Lower lobe of right lung (tissue), 2 donors: Measurements from ENCODE around the gene GDAP1L1. TPM values are rescaled to one million over a fixed set of nuclear protein-coding genes. Genes with fewer than 3 reads are reported as not detected.

ENCODE experiments used
- ATAC-seq, 2 donors: fragments of 200-7000 bp; cut with Tn5 transposase; one replicate each; pipeline ENCODE4 v1.9.1; 2020 to 2022; ENCODE audit warnings: mild to moderate bottlenecking in 2 of 2, moderate library complexity in 2 of 2
- DNase-seq: peaks from one replicate; pipeline ENCODE4 v3.0.0-alpha.2; 2020
- H3K27ac ChIP-seq: fragments of 200-600 bp; one replicate; pipeline ENCODE4 v1.8.0; 2022
- H3K27me3 ChIP-seq: fragments of 200-600 bp; one replicate; pipeline ENCODE4 v1.8.0; 2022; ENCODE audit warnings: low read depth
- H3K36me3 ChIP-seq: fragments of 200-600 bp; one replicate; pipeline ENCODE4 v1.8.0; 2022; ENCODE audit warnings: mild to moderate bottlenecking
- H3K4me1 ChIP-seq: fragments of 200-600 bp; one replicate; pipeline ENCODE4 v1.8.0; 2022
- H3K4me3 ChIP-seq: fragments of 200-600 bp; one replicate; pipeline ENCODE4 v1.8.0; 2022; ENCODE audit warnings: mild to moderate bottlenecking
- H3K9me3 ChIP-seq: fragments of 200-600 bp; one replicate; pipeline ENCODE4 v1.8.0; 2022
- CTCF ChIP-seq: fragments of 200-600 bp; IDR thresholded peaks from one replicate; pipeline ENCODE4 v1.8.0; 2022; ENCODE audit warnings: antibody characterized with exemption, mild to moderate bottlenecking
- intact Hi-C: fragments of 100-400 bp; cut with DNase I; formaldehyde crosslinking; loops from one replicate; pipeline ENCODE4 v1.11.0; 2022
- total RNA-seq: library from RNA; stranded (reverse); fragmentation: NEBNext Ultra II Directional; extraction: Animal tissue kit (Norgen Biotek cat#: 25700); gene quantifications from one replicate; pipeline ENCODE4 v1.2.1, GENCODE V29; 2021
- donor health status: DM: no; HTN: yes; CAD: no; lungs with severe emphysema.

Gene GDAP1L1
- total RNA-seq, 1 donor from 2014 or later: not detected

- Histone ChIP-seq H3K4me3 (peak overlapping the region; percentile 89), H3K27ac (no peak overlapping the region)
These were observed 38.9 kb upstream of the GDAP1L1 start for GRCh38 chr20:44208165-44208564.

GRCh38 chr20:44208770-44209169 is 38.3 kb upstream of the GDAP1L1 start:
- peak overlapping the region; percentile 89 for H3K4me3 ChIP-seq
- H3K27me3 ChIP-seq: no peaks in the 10 kb centered on the region
- no peak overlapping the region for H3K27ac ChIP-seq
- no peak for ATAC-seq
- TF ChIP-seq CTCF: no peak
- no peaks in the 10 kb centered on the region for H3K9me3 ChIP-seq
- peaks cover 23% of the 10 kb centered on the region for H3K36me3 ChIP-seq
- intact Hi-C loops: no loop called here
- DNase-seq: no peak
- peaks cover 55% of the 10 kb centered on the region for H3K4me1 ChIP-seq

More at GRCh38 chr20:44208165-44208564, 38.9 kb upstream of the GDAP1L1 start:
- H3K4me1 ChIP-seq: peaks cover 55% of the 10 kb centered on the region
- H3K36me3 ChIP-seq: peaks cover 25% of the 10 kb centered on the region
- H3K9me3 ChIP-seq: no peaks in the 10 kb centered on the region
- DNase-seq (no peak), ATAC-seq (no peak)
- TF ChIP-seq CTCF: no peak
- intact Hi-C loops: no loop called here
- no peaks in the 10 kb centered on the region for H3K27me3 ChIP-seq

GRCh38 chr20:44209686-44210405 is 37.3 kb upstream of the GDAP1L1 start:
- Histone ChIP-seq H3K27me3 (no peaks in the 10 kb centered on the region), H3K4me3 (peak overlapping the region; percentile 89), H3K27ac (peak overlapping the region; percentile 95), H3K4me1 (peaks cover 46% of the 10 kb centered on the region), H3K36me3 (peaks cover 18% of the 10 kb centered on the region), H3K9me3 (no peaks in the 10 kb centered on the region)
- DNase-seq (no peak), ATAC-seq (peak; percentile 5 to 17)
- intact Hi-C loops: no loop called here
- no peak for TF ChIP-seq CTCF

DNA sequence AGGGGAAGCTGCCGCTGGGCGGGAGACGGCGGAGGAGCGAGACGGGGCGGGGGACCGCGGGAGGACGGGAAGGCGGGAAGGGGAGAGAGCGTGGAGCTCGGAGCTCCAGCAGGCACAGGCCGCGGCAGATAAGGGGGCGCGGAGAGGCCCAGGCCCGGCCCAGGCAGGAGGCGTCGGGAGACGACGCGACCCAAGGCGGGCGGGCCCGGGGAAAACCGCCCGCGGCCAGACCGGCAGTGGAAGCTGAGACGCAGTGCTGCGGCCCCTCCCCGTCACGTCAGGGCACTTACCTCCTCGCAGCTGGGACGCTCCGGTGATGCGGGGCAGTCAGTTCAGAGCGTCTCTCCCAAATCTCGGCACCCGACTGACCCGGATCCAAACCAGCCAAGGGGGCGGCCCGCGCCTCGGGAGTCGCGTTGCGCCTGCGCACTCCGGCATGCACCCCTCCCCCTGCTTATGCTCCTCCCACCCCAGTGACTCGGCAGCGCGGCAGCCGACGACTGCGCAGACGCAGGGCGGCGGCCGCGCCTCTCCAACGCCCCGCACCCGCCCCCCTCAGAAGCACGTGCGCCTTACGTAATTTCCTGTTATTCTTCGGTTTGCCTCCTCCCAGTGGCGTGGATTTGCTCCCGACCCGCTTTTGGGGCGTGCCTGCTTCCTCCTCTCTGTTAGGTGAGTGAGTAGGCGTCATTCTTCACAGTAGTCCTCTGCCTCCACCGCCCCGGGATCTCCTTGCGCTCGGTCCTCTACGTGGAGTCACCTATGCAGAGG is 36.5 kb upstream of the GDAP1L1 start, which contains the start of gene OSER1:
TSS of gene OSER1 (minus strand) at position 366 of the 771 bp plus-strand sequence. CDS start 3,814 bp downstream, outside the sequence.
- DNase-seq (peak; percentile 97), ATAC-seq (peak; percentile 97 to 98)
- Histone ChIP-seq H3K36me3 (peaks cover 11% of the 10 kb centered on the region), H3K4me3 (peak within 1 kb of the TSS; percentile 89), H3K4me1 (peaks cover 46% of the 10 kb centered on the region), H3K9me3 (no peaks in the 10 kb centered on the region), H3K27ac (peak within 1 kb of the TSS; percentile 95), H3K27me3 (no peaks in the 10 kb centered on the region)
- no peak for TF ChIP-seq CTCF
- intact Hi-C loops: no loop called here

GRCh38 chr20:44211177-44212039 is 35.7 kb upstream of the GDAP1L1 start:
- DNase-seq: no peak
- no peaks in the 10 kb centered on the region for H3K27me3 ChIP-seq
- intact Hi-C loops: no loop called here
- peak overlapping the region; percentile 95 for H3K27ac ChIP-seq
- H3K36me3 ChIP-seq: peaks cover 3% of the 10 kb centered on the region
- H3K4me1 ChIP-seq: peaks cover 43% of the 10 kb centered on the region
- no peaks in the 10 kb centered on the region for H3K9me3 ChIP-seq
- ATAC-seq: no peak
- no peak for TF ChIP-seq CTCF
- H3K4me3 ChIP-seq: peak overlapping the region; percentile 89
